Kidney (tissue), 14 donors: ENCODE measurements around the gene PODXL2. TPM values are rescaled to one million over a fixed set of nuclear protein-coding genes. Genes with fewer than 3 reads are reported as not detected.

ENCODE experiments used
- DNase-seq, 5 donors: peaks; one replicate each; pipeline ENCODE4 v3.0.0-alpha.2; 2013 to 2020
- FAIRE-seq: peaks from 2 replicates; lab custom pipeline; 2012; peaks lifted over from hg19 to GRCh38; lab: Jason Lieb, UNC
- H3K27ac ChIP-seq, 2 donors: one replicate each; pipeline ENCODE4 v1.7.0; 2013; ENCODE audit warnings: low read depth in 2 of 2, low read length in 2 of 2, inconsistent platforms in 1 of 2
- H3K27me3 ChIP-seq: one replicate; pipeline ENCODE4 v1.7.1; 2013; ENCODE audit warnings: low read length, inconsistent platforms; ENCODE audit not compliant: control insufficient read depth, insufficient read depth
- H3K36me3 ChIP-seq, 3 donors: one replicate each; pipeline versions ENCODE4 v1.7.0 to v1.7.1; 2013; ENCODE audit warnings: low read length in 3 of 3, control low read depth in 1 of 3, inconsistent platforms in 1 of 3; ENCODE audit not compliant: insufficient read depth in 3 of 3, control insufficient read depth in 2 of 3
- H3K4me1 ChIP-seq, 3 donors: one replicate each; pipeline versions ENCODE4 v1.7.0 to v1.7.1; 2013; ENCODE audit warnings: low read length in 3 of 3, inconsistent platforms in 1 of 3, low read depth in 1 of 3; ENCODE audit not compliant: control insufficient read depth in 2 of 3, insufficient read depth in 2 of 3
- H3K4me3 ChIP-seq, 3 donors: one replicate each; pipeline versions ENCODE4 v1.7.0 to v1.8.1; 2013; ENCODE audit warnings: low read length in 3 of 3, control low read depth in 1 of 3, inconsistent platforms in 1 of 3
- H3K9ac ChIP-seq, 3 donors: one replicate each; pipeline versions ENCODE4 v1.7.0 to v1.7.1; 2013; ENCODE audit warnings: low read length in 3 of 3, control low read depth in 1 of 3, inconsistent platforms in 1 of 3
- H3K9me3 ChIP-seq, 3 donors: one replicate each; pipeline versions ENCODE4 v1.7.0 to v1.7.1; 2013; ENCODE audit warnings: low read length in 3 of 3, control low read depth in 1 of 3, inconsistent platforms in 1 of 3; ENCODE audit not compliant: control insufficient read depth in 2 of 3, insufficient read depth in 1 of 3
- intact Hi-C: fragments of 100-400 bp; cut with DNase I; formaldehyde crosslinking; loops from one replicate; pipeline ENCODE4 v1.11.1; 2022
- polyA plus RNA-seq: library from polyadenylated mRNA; stranded (reverse); fragments of 350-450 nt; fragmentation: Illumina TruSeq; extraction: RNeasy Lipid Tissue Mini Kit (QIAGEN cat#74804); gene quantifications from one replicate; pipeline ENCODE4 v1.2.3, GENCODE V29; 2014; ENCODE audit warnings: low read depth, low replicate concordance; ENCODE audit not compliant: insufficient read depth
- total RNA-seq: library from RNA; stranded (reverse); fragmentation: NEBNext Ultra II Directional; extraction: Animal tissue kit (Norgen Biotek cat#: 25700); gene quantifications from one replicate; pipeline ENCODE4 v1.2.1, GENCODE V29; 2021
- TF ChIP-seq, protein P1 (sequence below): IDR thresholded peaks from 3 replicates; pipeline ENCODE4 v1.5.1; 2012; ENCODE audit warnings: mild to moderate bottlenecking, moderate library complexity, borderline replicate concordance; ENCODE audit not compliant: insufficient read depth; ENCODE audit errors: extremely low read depth
- donor health status: control.
- donor health status: control.
- donor health status: control.
- donor health status: control.
- donor health status: control.
- donor health status: DM: yes; HTN: yes; CAD: no.
- donor health status: Normal renal cell carcinoma (clear cell type).

PODXL2 gene
- total and polyA plus RNA-seq, 2 donors from 2014 or later, result 7.4 to 10.5 TPM

GRCh38 chr3:127588806-127589577, 40.0 kb upstream of the PODXL2 start:
- Histone ChIP-seq H3K4me1 (peaks cover 0 to 24% (median 14%) of the 10 kb centered on the region in 3 donors), H3K27me3 (no peaks in the 10 kb centered on the region), H3K4me3 (peak overlapping the region; percentile 57 to 88 (median 63)), H3K9ac (peak overlapping the region; percentile 42 to 81 (median 74)), H3K36me3 (no peaks in the 10 kb centered on the region), H3K9me3 (no peaks in the 10 kb centered on the region), H3K27ac (peak overlapping the region in 1 of 2 donors; percentile 79)
- TF ChIP-seq, protein P1, sequence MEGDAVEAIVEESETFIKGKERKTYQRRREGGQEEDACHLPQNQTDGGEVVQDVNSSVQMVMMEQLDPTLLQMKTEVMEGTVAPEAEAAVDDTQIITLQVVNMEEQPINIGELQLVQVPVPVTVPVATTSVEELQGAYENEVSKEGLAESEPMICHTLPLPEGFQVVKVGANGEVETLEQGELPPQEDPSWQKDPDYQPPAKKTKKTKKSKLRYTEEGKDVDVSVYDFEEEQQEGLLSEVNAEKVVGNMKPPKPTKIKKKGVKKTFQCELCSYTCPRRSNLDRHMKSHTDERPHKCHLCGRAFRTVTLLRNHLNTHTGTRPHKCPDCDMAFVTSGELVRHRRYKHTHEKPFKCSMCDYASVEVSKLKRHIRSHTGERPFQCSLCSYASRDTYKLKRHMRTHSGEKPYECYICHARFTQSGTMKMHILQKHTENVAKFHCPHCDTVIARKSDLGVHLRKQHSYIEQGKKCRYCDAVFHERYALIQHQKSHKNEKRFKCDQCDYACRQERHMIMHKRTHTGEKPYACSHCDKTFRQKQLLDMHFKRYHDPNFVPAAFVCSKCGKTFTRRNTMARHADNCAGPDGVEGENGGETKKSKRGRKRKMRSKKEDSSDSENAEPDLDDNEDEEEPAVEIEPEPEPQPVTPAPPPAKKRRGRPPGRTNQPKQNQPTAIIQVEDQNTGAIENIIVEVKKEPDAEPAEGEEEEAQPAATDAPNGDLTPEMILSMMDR, result no peak
- FAIRE-seq (no peak), DNase-seq (peak in 4 of 5 donors; percentile 21 to 66 (median 46))
- intact Hi-C loops, result no loop called here

- H3K4me1 ChIP-seq, result peaks cover 0 to 24% (median 14%) of the 10 kb centered on the region in 3 donors
- TF ChIP-seq, protein P1, result no peak
- peak overlapping the region; percentile 57 to 88 (median 63) for H3K4me3 ChIP-seq
- H3K36me3 ChIP-seq, result no peaks in the 10 kb centered on the region
- H3K27me3 ChIP-seq, result no peaks in the 10 kb centered on the region
- peak overlapping the region; percentile 79 to 89 for H3K27ac ChIP-seq
- H3K9me3 ChIP-seq, result no peaks in the 10 kb centered on the region
- H3K9ac ChIP-seq, result peak overlapping the region; percentile 42 to 81 (median 74)
- intact Hi-C loops, result no loop called here
- peak in 3 of 5 donors; percentile 29 to 86 (median 69) for DNase-seq
- FAIRE-seq, result no peak
These were observed 39.2 kb upstream of the PODXL2 start for GRCh38 chr3:127589600-127590281.

DNA sequence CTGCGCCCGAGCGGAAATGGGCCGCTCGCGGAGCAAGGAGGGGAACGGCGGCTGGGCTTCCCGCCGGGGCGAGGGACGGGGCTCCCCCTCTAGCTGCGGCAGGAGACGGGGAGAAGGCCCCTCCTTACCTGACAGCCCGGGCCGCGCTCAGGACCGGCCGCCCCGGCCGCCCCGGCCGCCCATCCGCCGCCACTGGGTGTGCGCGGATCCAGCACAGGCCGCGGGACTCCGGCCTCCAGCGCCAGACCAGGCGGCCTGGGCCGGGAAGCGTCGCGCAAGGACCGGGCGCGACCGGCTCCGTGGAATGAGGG, 38.7 kb upstream of the PODXL2 start:
- FAIRE-seq (no peak), DNase-seq (peak in 1 of 5 donors; percentile 72)
- no peaks in the 10 kb centered on the region for H3K36me3 ChIP-seq
- peak overlapping the region; percentile 70 to 81 (median 74) for H3K9ac ChIP-seq
- no peaks in the 10 kb centered on the region for H3K27me3 ChIP-seq
- H3K4me3 ChIP-seq, result peak overlapping the region; percentile 63 to 88 (median 84)
- TF ChIP-seq, protein P1, result no peak
- no peaks in the 10 kb centered on the region for H3K9me3 ChIP-seq
- peak overlapping the region; percentile 79 to 89 for H3K27ac ChIP-seq
- peaks cover 0 to 24% (median 14%) of the 10 kb centered on the region in 3 donors for H3K4me1 ChIP-seq
- intact Hi-C loops, result no loop called here
